Fibroblast of lung (primary cell): ENCODE measurements around the gene BCL7A.

Source experiments
- CTCF ChIP-seq, 2 donors: IDR thresholded peaks in 1 of 2; conservative IDR thresholded peaks in 1 of 2; 1 replicate in 1 of 2; 2 replicates in 1 of 2; pipeline ENCODE4 v1.5.1; 2011 to 2012; ENCODE audit warnings: low read length in 2 of 2, control low read depth in 1 of 2, inconsistent platforms in 1 of 2, low read depth in 1 of 2, mild to moderate bottlenecking in 1 of 2
- EZH2 ChIP-seq: IDR thresholded peaks from 2 replicates; pipeline ENCODE4 v1.5.1; 2012; ENCODE audit warnings: low read length, control low read depth, mild to moderate bottlenecking; ENCODE audit errors: missing control alignments

GRCh38 chr12:122058549-122059149, 37.0 kb downstream of the BCL7A start:
- no peak for TF ChIP-seq CTCF (conservative IDR thresholded peaks at IDR 0.05 in 1 of 2, IDR thresholded peaks at IDR 0.05 in 1 of 2; ENCODE audit: low read depth in 1 of 2, low read length in 2 of 2)
- no peak for TF ChIP-seq EZH2
